22Rv1 (cell line): Measurements from ENCODE around the gene CRYZ.

Source experiments
- H3K27ac ChIP-seq: fragments of 450-650 bp; 2 replicates; pipeline ENCODE4 v1.5.1; 2017
- ZFX ChIP-seq: fragments of 450-650 bp; IDR thresholded peaks from 2 replicates; pipeline ENCODE4 v1.6.1; 2017; ENCODE audit warnings: antibody characterized with exemption, borderline replicate concordance
- TF ChIP-seq, protein P1 (sequence below): fragments of 450-650 bp; IDR thresholded peaks from 2 replicates; pipeline ENCODE4 v1.5.1; 2017; ENCODE audit warnings: mild to moderate bottlenecking

Gene CRYZ

DNA sequence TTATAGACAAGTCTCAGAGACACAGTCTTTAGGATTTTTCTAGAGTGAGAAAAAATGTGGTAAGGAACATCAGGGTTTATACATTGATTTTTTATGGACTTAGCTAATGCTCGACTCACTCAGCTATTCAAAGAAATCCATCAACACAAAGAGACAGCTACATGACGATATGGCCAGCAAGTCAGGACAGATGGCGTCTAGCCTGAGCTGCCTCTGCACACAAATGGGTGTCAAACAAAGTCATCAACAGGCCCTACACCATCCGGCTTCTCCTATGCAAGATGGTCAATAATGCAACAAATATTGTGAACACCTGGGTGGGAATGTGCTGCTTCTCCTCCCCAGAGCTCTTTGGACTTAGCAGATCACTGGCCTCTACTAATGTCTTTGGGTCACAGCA lies 45.9 kb downstream of the CRYZ start:
- no peak overlapping the region for H3K27ac ChIP-seq
- TF ChIP-seq ZFX = no peak
- TF ChIP-seq, protein P1, sequence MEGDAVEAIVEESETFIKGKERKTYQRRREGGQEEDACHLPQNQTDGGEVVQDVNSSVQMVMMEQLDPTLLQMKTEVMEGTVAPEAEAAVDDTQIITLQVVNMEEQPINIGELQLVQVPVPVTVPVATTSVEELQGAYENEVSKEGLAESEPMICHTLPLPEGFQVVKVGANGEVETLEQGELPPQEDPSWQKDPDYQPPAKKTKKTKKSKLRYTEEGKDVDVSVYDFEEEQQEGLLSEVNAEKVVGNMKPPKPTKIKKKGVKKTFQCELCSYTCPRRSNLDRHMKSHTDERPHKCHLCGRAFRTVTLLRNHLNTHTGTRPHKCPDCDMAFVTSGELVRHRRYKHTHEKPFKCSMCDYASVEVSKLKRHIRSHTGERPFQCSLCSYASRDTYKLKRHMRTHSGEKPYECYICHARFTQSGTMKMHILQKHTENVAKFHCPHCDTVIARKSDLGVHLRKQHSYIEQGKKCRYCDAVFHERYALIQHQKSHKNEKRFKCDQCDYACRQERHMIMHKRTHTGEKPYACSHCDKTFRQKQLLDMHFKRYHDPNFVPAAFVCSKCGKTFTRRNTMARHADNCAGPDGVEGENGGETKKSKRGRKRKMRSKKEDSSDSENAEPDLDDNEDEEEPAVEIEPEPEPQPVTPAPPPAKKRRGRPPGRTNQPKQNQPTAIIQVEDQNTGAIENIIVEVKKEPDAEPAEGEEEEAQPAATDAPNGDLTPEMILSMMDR = no peak

DNA sequence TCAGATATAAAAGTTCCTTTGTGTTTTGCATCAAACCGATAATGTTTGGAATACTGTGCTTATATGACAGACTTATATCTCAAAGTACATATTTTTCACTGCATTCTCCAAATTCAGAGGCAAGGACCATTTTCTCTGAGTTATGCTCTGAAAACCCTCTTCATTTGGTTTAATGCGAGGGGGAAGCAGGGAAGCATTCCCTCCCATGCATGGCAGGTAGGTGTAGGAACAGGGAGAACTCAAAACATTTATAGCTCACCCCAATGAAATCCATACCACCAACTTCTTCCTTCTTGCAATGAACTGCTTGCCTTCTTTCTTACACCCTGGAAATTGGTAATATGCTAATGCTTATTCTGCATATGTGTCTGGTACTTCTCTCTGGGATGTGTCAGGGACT lies 48.5 kb downstream of the CRYZ start:
- H3K27ac ChIP-seq = no peak overlapping the region
- TF ChIP-seq, protein P1 = no peak
- no peak for TF ChIP-seq ZFX

DNA sequence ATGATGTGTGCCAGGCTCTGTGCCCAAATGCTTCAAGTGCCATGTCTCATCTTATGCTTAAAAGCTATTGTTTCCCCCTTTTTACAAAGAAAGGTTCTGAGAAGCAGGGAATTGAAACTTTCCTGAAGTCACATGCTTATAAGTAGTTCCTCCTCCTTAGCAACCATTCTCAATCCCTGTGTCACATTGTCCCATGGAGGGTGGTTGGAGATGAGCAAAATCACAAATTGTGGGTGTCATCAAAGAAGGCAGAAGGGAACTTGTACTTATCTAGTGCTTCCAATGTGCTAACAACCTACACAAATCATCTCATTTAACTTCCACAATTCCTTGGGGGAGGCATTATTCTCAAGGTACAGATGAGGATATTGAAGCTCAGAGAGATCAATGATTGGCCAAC lies 49.2 kb downstream of the CRYZ start:
- TF ChIP-seq ZFX = no peak
- TF ChIP-seq, protein P1 = no peak
- no peak overlapping the region for H3K27ac ChIP-seq

DNA sequence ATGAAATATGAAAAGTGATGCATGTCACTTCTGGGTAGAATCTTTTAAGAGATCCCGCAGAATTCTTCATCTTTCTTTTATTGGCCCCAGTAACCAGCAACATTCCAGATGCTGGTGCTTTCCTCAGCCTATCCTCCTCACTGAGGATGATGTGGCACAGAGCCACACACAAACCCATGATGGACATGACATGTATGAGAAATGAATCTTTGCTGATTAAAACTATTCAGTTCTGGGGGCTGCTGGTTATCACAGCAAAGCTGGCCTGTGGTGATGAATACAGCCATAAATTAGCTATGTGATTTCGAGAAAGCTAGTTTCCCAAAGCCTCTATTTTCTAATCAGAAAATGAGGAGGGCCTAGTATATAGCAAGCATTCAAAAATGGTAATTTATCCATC lies 51.0 kb downstream of the CRYZ start:
- TF ChIP-seq, protein P1 = no peak
- TF ChIP-seq ZFX = no peak
- no peak overlapping the region for H3K27ac ChIP-seq

DNA sequence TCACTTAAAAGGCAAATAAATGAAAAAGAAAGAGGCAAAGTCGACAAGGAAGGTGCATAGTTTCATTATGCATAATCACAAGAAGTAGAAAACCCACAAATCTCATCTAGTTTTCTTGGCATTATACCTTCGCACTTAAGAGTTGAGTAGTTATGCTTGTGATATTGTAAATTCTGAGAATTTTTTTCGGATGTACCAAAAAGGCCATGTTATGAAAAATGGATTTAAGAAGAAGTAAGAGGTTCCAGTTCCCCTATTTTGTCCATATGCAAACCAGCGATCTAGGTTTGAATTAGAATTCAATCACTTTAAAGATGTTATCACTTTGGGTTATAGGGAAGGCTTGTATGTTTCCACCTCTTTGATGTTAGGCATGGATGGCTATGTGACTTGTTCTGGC lies 51.4 kb downstream of the CRYZ start:
- no peak overlapping the region for H3K27ac ChIP-seq
- TF ChIP-seq ZFX = no peak
- TF ChIP-seq, protein P1 = no peak

DNA sequence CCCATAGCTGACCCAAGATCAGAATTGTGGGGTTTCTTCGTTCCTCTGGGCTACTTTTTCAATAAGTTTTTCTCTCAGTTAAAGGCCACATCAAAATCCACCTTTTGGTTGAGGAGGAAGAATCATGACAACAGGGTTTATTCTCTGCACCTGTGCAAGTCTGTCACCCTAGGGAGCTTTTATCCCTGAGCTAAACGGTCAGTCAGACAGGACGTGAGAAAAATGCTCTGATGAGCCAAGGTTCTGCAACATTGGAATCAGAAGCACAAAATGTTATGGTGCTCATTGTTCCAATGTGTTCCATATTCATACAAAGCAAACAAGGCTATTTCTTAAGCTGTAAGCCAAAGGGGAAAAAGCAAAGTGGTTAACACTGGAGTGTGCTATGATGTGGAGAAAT lies 51.8 kb downstream of the CRYZ start:
- no peak overlapping the region for H3K27ac ChIP-seq
- TF ChIP-seq ZFX = no peak
- TF ChIP-seq, protein P1 = no peak

DNA sequence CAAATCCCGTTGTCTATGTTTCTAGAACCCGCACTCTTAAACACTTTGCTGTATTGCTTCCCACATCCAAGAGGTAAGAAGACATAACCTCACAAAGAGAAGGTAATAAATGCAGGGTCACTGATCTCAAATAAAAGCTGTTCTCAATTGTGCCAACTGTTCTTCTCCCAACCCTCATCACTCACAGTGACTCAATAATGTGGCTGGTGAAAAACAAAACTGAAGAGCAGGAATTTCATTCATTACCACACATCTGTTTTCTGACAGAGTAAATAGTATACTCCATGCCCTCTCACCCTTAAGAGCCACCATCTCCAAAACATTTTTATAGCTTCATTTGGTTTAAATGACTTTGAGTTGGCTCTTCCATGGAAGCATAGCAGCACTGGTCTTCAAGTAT lies 53.0 kb downstream of the CRYZ start:
- no peak overlapping the region for H3K27ac ChIP-seq
- TF ChIP-seq ZFX = no peak
- TF ChIP-seq, protein P1 = no peak
